ENCODE data around the gene SPATA18. TPM values are rescaled to one million over a fixed set of nuclear protein-coding genes. Genes with fewer than 3 reads are reported as not detected.

SPATA18 gene
- total RNA-seq, 1 experiment from 2014 or later: 0.47 TPM

- DNase-seq (ENCODE audit: low read depth, low spot score) (no peak), ATAC-seq (no peak)
- Histone ChIP-seq H3K27ac (ENCODE audit: low read depth, low read length) (no peak overlapping the region), H3K27me3 (ENCODE audit: insufficient read depth, low read length) (peaks cover 16% of the 10 kb centered on the region), H3K9me2 (ENCODE audit: insufficient read depth) (no peaks in the 10 kb centered on the region), H3K9ac (ENCODE audit: low read length) (no peak overlapping the region), H3K9me3 (ENCODE audit: control insufficient read depth in 1 of 2, insufficient read depth in 1 of 2, low read depth in 1 of 2, low read length in 2 of 2) (no peaks in the 10 kb centered on the region), H3K79me2 (ENCODE audit: insufficient read depth, low read length) (no peaks in the 10 kb centered on the region), H3K4me3 (replicated peaks in 1 of 2; ENCODE audit: low read depth in 1 of 2, low read length in 2 of 2) (no peak overlapping the region), H3K4me2 (ENCODE audit: low read length) (no peak overlapping the region), H4K20me1 (ENCODE audit: insufficient read depth) (no peaks in the 10 kb centered on the region), H2AFZ (ENCODE audit: low read depth, low read length, poor library complexity, severe bottlenecking) (no peak overlapping the region), H3K36me3 (ENCODE audit: control insufficient read depth in 1 of 2, insufficient read depth in 2 of 2, low read length in 2 of 2) (no peaks in the 10 kb centered on the region), H3K4me1 (ENCODE audit: control insufficient read depth in 1 of 2, insufficient read depth in 2 of 2, low read length in 2 of 2) (no peaks in the 10 kb centered on the region)
- ChIA-PET CTCF (no interaction called here), POLR2A (no interaction called here), RAD21 (ENCODE audit: low non-redundant PET in 1 of 2, low total read pairs in 2 of 2, uncharacterized antibody in 2 of 2, unreplicated experiment in 2 of 2) (no interaction called here)
- BruUV-seq (replicated peaks): no TSS peak
- no peak for TF ChIP-seq CBX3 (IDR thresholded peaks at IDR 0.05; ENCODE audit: low read depth)
- TF ChIP-seq RAD21 (IDR thresholded peaks at IDR 0.05; ENCODE audit: low read depth): no peak
- TF ChIP-seq, protein P1, sequence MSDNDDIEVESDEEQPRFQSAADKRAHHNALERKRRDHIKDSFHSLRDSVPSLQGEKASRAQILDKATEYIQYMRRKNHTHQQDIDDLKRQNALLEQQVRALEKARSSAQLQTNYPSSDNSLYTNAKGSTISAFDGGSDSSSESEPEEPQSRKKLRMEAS (IDR thresholded peaks at IDR 0.05): no peak
- no peak for TF ChIP-seq ELF1 (IDR thresholded peaks at IDR 0.05; ENCODE audit: borderline replicate concordance, low read depth)
- TF ChIP-seq EZH2 (IDR thresholded peaks at IDR 0.05): no peak
- TF ChIP-seq ZFX (IDR thresholded peaks at IDR 0.05): no peak
- TF ChIP-seq CEBPB (IDR thresholded peaks at IDR 0.05; ENCODE audit: low read depth): no peak
- TF ChIP-seq, protein P2, sequence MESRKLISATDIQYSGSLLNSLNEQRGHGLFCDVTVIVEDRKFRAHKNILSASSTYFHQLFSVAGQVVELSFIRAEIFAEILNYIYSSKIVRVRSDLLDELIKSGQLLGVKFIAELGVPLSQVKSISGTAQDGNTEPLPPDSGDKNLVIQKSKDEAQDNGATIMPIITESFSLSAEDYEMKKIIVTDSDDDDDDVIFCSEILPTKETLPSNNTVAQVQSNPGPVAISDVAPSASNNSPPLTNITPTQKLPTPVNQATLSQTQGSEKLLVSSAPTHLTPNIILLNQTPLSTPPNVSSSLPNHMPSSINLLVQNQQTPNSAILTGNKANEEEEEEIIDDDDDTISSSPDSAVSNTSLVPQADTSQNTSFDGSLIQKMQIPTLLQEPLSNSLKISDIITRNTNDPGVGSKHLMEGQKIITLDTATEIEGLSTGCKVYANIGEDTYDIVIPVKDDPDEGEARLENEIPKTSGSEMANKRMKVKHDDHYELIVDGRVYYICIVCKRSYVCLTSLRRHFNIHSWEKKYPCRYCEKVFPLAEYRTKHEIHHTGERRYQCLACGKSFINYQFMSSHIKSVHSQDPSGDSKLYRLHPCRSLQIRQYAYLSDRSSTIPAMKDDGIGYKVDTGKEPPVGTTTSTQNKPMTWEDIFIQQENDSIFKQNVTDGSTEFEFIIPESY (IDR thresholded peaks at IDR 0.05; ENCODE audit: extremely low read depth, insufficient replicate concordance, low read length): no peak
- TF ChIP-seq ATF3 (IDR thresholded peaks at IDR 0.05): no peak
- TF ChIP-seq EGR1 (IDR thresholded peaks at IDR 0.05; ENCODE audit: low read depth): no peak
- TF ChIP-seq FOSL1 (IDR thresholded peaks at IDR 0.05; ENCODE audit: low read depth): no peak
- TF ChIP-seq CTCF (IDR thresholded peaks at IDR 0.05 in 2 of 3, conservative IDR thresholded peaks at IDR 0.05 in 1 of 3; ENCODE audit: borderline replicate concordance in 1 of 3, insufficient read depth in 1 of 3, low read depth in 2 of 3, low read length in 2 of 3): no peak
- TF ChIP-seq POLR2AphosphoS5 (IDR thresholded peaks at IDR 0.05; ENCODE audit: low read depth, low read length): no peak
- TF ChIP-seq EZH2phosphoT487 (IDR thresholded peaks at IDR 0.05; ENCODE audit: borderline replicate concordance): no peak
- no peak for TF ChIP-seq SIN3A (IDR thresholded peaks at IDR 0.05; ENCODE audit: low read depth)
- no peak for TF ChIP-seq TCF7L2 (IDR thresholded peaks at IDR 0.05; ENCODE audit: borderline replicate concordance, extremely low read depth, insufficient read depth, insufficient read length)
- no peak for TF ChIP-seq POLR2A (IDR thresholded peaks at IDR 0.05; ENCODE audit: borderline replicate concordance, extremely low read depth, insufficient read depth, insufficient read length)
- TF ChIP-seq YY1 (IDR thresholded peaks at IDR 0.05; ENCODE audit: extremely low read depth, insufficient replicate concordance, low read depth, low read length): no peak
- TF ChIP-seq, protein P3, sequence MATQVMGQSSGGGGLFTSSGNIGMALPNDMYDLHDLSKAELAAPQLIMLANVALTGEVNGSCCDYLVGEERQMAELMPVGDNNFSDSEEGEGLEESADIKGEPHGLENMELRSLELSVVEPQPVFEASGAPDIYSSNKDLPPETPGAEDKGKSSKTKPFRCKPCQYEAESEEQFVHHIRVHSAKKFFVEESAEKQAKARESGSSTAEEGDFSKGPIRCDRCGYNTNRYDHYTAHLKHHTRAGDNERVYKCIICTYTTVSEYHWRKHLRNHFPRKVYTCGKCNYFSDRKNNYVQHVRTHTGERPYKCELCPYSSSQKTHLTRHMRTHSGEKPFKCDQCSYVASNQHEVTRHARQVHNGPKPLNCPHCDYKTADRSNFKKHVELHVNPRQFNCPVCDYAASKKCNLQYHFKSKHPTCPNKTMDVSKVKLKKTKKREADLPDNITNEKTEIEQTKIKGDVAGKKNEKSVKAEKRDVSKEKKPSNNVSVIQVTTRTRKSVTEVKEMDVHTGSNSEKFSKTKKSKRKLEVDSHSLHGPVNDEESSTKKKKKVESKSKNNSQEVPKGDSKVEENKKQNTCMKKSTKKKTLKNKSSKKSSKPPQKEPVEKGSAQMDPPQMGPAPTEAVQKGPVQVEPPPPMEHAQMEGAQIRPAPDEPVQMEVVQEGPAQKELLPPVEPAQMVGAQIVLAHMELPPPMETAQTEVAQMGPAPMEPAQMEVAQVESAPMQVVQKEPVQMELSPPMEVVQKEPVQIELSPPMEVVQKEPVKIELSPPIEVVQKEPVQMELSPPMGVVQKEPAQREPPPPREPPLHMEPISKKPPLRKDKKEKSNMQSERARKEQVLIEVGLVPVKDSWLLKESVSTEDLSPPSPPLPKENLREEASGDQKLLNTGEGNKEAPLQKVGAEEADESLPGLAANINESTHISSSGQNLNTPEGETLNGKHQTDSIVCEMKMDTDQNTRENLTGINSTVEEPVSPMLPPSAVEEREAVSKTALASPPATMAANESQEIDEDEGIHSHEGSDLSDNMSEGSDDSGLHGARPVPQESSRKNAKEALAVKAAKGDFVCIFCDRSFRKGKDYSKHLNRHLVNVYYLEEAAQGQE (IDR thresholded peaks at IDR 0.05; ENCODE audit: low read depth): no peak
- intact Hi-C loops (cut with micrococcal nuclease): no loop called here
Observed at GRCh38 chr4:52058275-52058674, 7.2 kb downstream of the SPATA18 start.
